KOPT-K1 (cell line): ENCODE measurements around the gene DNAAF6.

Experiments used
- H3K27ac ChIP-seq: fragments of 200-600 bp; sonication (generic); 2 replicates; pipeline ENCODE4 v1.5.1; 2016; ENCODE audit warnings: antibody characterized with exemption, mild to moderate bottlenecking, low read depth, low read length; ENCODE audit not compliant: poor library complexity, severe bottlenecking
- H3K36me3 ChIP-seq: fragments of 200-600 bp; sonication (generic); 2 replicates; pipeline ENCODE4 v1.5.1; 2017; ENCODE audit warnings: antibody characterized with exemption, mild to moderate bottlenecking, low read length, moderate library complexity; ENCODE audit not compliant: insufficient read depth
- H3K9me3 ChIP-seq: fragments of 200-600 bp; sonication (generic); 2 replicates; pipeline ENCODE4 v1.5.1; 2017; ENCODE audit warnings: antibody characterized with exemption, low read length, mild to moderate bottlenecking; ENCODE audit not compliant: insufficient read depth, poor library complexity, severe bottlenecking

DNAAF6 gene

DNA sequence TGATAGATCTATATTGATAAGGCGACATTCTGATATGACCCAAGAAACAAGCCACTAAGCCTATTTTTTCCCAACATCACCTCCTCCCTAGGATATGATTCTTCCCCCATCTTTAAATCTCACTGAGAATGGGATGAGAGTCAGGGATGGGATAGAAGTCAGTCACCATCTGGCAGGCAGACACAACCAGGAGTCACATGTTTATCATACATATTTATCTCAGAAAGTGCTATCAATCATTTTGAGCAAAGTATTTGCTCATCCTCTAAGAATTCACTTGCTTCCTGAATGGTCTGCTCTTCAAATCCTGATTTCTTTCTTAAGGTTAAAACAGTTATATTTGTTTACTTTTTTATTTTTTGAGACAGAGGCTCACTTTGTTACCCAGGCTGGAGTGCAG, 20.3 kb downstream of the DNAAF6 start:
- Histone ChIP-seq H3K9me3 (no peaks in the 10 kb centered on the region), H3K27ac (no peak overlapping the region), H3K36me3 (no peaks in the 10 kb centered on the region)

DNA sequence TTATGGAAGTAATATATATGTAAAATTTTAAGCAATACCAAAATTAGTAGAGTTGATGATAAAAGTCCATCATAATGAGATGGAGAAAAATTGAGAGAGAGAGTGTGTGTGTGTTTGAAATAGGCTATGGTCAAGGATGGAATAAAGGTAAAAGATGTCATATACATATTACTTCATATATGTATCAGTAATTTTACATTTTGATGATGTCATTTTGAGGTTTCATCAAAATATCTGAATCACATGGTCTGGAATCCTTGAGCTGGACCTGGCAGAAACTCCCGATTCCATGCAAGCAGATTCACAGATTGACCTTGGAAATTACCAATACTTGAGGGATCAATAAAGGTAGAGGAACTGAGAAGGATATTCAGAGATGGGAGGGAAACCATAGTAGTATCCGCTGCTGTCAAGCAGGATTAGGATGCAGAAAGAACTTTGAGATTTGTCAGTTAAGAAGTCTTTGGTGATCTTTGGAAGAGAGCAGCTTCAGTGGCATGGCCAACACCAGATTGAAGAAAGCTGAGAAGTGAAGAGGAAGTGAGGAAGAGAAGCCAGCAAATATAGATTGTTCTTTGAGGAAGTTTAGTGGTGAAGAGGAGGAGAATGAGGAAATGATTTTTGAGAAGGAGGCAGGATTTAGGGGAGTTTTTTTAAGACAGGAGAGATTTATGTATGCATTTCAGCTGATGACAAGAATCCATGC, 21.5 kb downstream of the DNAAF6 start:
- Histone ChIP-seq H3K27ac (no peak overlapping the region), H3K36me3 (no peaks in the 10 kb centered on the region), H3K9me3 (no peaks in the 10 kb centered on the region)

GRCh38 chrX:107228486-107228819, 22.0 kb downstream of the DNAAF6 start:
- H3K36me3 ChIP-seq, result no peaks in the 10 kb centered on the region
- no peak overlapping the region for H3K27ac ChIP-seq
- H3K9me3 ChIP-seq, result no peaks in the 10 kb centered on the region

DNA sequence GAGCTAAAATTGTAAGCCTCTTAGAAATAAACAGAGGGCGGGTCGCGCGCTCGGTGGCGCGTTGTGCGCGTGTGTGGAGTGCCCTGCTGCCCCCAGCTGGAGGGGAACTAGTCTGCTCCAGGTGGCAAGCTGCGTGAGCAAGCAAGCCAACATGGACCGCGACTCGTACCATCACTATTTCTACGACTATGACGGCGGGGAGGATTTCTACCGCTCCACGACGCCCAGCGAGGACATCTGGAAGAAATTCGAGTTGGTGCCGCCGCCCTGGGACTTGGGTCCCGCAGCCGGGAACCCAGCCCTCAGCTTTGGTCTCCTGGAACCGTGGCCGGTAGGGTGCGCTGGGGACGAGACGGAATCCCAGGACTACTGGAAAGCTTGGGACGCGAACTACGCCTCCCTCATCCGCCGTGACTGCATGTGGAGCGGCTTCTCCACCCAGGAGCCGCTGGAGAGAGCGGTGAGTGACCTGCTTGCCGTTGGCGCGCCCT, 66.1 kb downstream of the DNAAF6 start:
- H3K36me3 ChIP-seq, result no peaks in the 10 kb centered on the region
- no peaks in the 10 kb centered on the region for H3K9me3 ChIP-seq
- H3K27ac ChIP-seq, result no peak overlapping the region

GRCh38 chrX:107273795-107274194, 67.4 kb downstream of the DNAAF6 start:
- Histone ChIP-seq H3K36me3 (no peaks in the 10 kb centered on the region), H3K27ac (no peak overlapping the region), H3K9me3 (no peaks in the 10 kb centered on the region)

- Histone ChIP-seq H3K9me3 (no peaks in the 10 kb centered on the region), H3K27ac (no peak overlapping the region), H3K36me3 (no peaks in the 10 kb centered on the region)
Measured at GRCh38 chrX:107288676-107289075, 82.3 kb downstream of the DNAAF6 start.

GRCh38 chrX:107290019-107290418, 83.6 kb downstream of the DNAAF6 start:
- H3K27ac ChIP-seq, result no peak overlapping the region
- no peaks in the 10 kb centered on the region for H3K9me3 ChIP-seq

DNA sequence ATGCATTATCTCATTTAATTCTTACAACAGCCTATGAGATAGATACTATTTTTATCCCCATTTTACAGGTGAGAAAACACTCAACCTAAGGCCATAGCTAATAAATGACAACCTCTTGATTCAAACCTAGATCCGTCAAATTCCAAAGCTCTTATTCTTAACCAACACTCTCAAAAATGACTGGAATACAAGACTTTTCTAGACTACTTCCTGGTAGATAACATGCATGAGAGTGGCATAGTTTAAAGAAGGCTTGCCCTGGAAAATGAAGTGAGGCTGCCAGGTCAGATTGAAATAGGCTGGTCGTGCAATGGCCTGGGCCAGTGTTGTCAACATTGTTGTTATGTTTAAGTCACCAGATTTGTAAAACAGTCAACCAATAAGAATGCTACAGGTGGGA, 86.6 kb downstream of the DNAAF6 start:
- Histone ChIP-seq H3K36me3 (no peaks in the 10 kb centered on the region), H3K27ac (no peak overlapping the region), H3K9me3 (no peaks in the 10 kb centered on the region)

More at GRCh38 chrX:107290019-107290418, 83.6 kb downstream of the DNAAF6 start:
- H3K36me3 ChIP-seq, result no peaks in the 10 kb centered on the region
